IPS-18c (cell line): ENCODE results near the gene TAB2.

Experiments used
- H3K4me3 ChIP-seq: 2 replicates; pipeline ENCODE4 v1.7.0; 2013; ENCODE audit warnings: low read depth, mild to moderate bottlenecking, low read length, moderate library complexity; ENCODE audit not compliant: insufficient read depth
- H3K9me3 ChIP-seq: one replicate; pipeline ENCODE4 v1.6.1; 2013; ENCODE audit warnings: mild to moderate bottlenecking, low read length, moderate library complexity; ENCODE audit not compliant: control insufficient read depth, insufficient read depth

The TAB2 gene

DNA sequence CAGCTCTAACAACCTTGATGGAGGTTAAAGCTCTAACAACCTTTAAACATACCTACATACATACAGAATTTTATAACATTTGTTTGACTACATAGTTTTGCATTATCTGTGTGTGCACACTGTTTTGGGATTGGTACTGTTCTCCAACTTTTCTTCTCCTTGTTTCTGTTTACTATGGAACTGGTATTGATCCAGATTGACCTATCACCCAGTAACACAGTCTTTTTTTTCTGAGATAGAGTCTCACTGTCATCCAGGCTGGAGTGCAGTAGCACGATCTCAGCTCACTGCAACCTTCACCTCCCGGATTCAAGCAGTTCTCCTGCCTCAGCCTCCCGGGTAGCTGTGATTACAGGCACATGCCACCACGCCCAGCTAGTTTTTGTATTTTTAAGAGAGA, 65.9 kb downstream of the TAB2 start:
- Histone ChIP-seq H3K4me3 (no peak overlapping the region), H3K9me3 (no peaks in the 10 kb centered on the region)

DNA sequence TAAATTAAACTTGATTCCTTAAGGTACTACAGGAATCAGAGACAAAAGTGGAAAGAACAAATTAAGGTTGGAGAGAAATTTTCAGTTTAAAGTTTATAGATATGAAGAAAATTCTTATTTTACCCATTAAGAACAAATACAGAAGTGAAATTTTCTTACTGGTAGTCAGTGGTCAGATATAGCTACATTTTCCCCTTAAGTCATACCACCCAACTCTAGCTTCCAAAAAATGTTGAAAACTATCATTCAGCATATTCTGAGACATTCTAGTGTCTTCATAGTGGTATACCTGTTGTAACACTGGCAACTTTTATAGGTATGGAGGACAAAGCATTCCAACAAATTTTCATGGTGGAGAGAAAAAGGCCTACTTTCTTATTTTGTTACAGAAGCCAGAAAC, 67.0 kb downstream of the TAB2 start:
- Histone ChIP-seq H3K9me3 (no peaks in the 10 kb centered on the region), H3K4me3 (no peak overlapping the region)

DNA sequence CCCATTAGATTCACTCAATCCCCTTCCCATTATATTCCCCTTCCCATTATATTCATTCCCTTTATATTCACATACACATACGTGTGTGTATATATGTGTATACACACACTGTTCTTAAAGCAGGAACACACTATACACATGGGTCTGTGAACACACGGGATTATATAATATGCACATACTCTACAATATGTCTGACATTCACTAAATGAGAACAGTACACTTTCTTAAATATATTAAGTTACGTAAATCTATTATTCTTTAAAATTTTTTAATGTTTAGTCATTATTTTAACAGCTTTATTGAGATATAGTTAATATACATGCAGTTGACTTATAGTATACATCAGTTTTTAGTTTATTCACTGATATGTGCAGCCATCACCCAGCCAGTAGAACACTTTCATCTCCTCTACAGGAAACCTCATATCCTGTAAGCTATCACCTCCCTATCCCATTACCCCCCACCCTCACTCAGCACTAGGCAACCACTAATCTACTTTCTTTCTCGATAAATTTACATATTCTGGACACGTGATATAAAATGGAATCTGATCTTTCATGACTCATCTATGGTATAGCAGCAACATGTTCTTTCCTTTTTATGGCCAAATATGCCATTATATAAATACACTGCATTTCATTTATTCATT, 68.6 kb downstream of the TAB2 start:
- Histone ChIP-seq H3K4me3 (no peak overlapping the region), H3K9me3 (no peaks in the 10 kb centered on the region)

GRCh38 chr6:149387779-149388512, 70.4 kb downstream of the TAB2 start:
- H3K4me3 ChIP-seq, result no peak overlapping the region
- H3K9me3 ChIP-seq, result no peaks in the 10 kb centered on the region

GRCh38 chr6:149389509-149390297, 72.2 kb downstream of the TAB2 start:
- H3K9me3 ChIP-seq, result no peaks in the 10 kb centered on the region
- H3K4me3 ChIP-seq, result no peak overlapping the region

GRCh38 chr6:149392093-149392492, 74.6 kb downstream of the TAB2 start:
- Histone ChIP-seq H3K4me3 (no peak overlapping the region), H3K9me3 (no peaks in the 10 kb centered on the region)

GRCh38 chr6:149392535-149392934, 75.0 kb downstream of the TAB2 start:
- no peaks in the 10 kb centered on the region for H3K9me3 ChIP-seq
- H3K4me3 ChIP-seq, result no peak overlapping the region

GRCh38 chr6:149393002-149393679, 75.6 kb downstream of the TAB2 start:
- no peaks in the 10 kb centered on the region for H3K9me3 ChIP-seq
- H3K4me3 ChIP-seq, result no peak overlapping the region

GRCh38 chr6:149395185-149395584, 77.7 kb downstream of the TAB2 start:
- no peaks in the 10 kb centered on the region for H3K9me3 ChIP-seq
- no peak overlapping the region for H3K4me3 ChIP-seq

DNA sequence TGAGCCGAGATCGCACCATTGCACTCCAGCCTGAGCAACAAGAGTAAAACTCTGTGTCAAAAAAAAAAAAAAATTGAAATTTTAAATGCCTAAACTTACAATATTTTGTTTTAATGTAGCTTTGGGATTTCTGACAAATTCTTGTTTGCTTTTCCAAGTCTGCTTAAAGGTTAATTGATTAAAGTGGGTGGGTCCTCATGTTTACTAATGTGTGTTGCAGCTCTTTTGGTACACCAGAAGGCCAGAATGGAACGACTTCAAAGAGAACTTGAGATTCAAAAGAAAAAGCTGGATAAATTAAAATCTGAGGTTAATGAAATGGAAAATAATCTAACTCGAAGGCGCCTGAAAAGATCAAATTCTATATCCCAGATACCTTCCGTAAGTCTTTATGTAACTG, 79.9 kb downstream of the TAB2 start:
- Histone ChIP-seq H3K4me3 (no peak overlapping the region), H3K9me3 (no peaks in the 10 kb centered on the region)

GRCh38 chr6:149400050-149400449, 82.5 kb downstream of the TAB2 start, which contains the start of gene SUMO4:
Gene SUMO4 (plus strand): TSS chr6:149400262. CDS start chr6:149400392, 130 bp downstream.
- Histone ChIP-seq H3K9me3 (no peaks in the 10 kb centered on the region), H3K4me3 (no peak within 1 kb of the TSS)

GRCh38 chr6:149403534-149403933, 86.0 kb downstream of the TAB2 start:
- Histone ChIP-seq H3K9me3 (no peaks in the 10 kb centered on the region), H3K4me3 (no peak overlapping the region)

GRCh38 chr6:149405823-149406765, 88.6 kb downstream of the TAB2 start:
- Histone ChIP-seq H3K9me3 (no peaks in the 10 kb centered on the region), H3K4me3 (no peak overlapping the region)

DNA sequence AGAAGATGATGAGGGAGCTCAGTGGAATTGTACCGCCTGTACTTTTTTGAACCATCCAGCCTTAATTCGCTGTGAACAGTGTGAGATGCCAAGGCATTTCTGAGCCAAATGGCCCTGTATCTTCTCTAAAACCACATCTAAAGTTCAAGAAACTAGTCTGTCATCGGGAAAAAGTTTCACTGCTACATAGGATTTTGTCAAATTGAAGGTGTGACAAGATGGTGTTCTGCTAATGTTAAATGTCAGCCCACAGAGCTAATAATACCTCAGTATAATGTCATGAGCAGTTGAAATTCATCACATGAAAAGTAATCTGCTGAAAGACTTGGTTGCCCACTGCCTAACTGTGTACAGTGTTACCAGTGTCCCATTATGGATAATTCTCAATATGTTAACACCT, 92.1 kb downstream of the TAB2 start:
- no peaks in the 10 kb centered on the region for H3K9me3 ChIP-seq

GRCh38 chr6:149410557-149410956, 93.0 kb downstream of the TAB2 start:
- Histone ChIP-seq H3K9me3 (no peaks in the 10 kb centered on the region), H3K4me3 (no peak overlapping the region)

More for the DNA sequence above, 92.1 kb downstream of the TAB2 start:
- H3K4me3 ChIP-seq, result no peak overlapping the region

DNA sequence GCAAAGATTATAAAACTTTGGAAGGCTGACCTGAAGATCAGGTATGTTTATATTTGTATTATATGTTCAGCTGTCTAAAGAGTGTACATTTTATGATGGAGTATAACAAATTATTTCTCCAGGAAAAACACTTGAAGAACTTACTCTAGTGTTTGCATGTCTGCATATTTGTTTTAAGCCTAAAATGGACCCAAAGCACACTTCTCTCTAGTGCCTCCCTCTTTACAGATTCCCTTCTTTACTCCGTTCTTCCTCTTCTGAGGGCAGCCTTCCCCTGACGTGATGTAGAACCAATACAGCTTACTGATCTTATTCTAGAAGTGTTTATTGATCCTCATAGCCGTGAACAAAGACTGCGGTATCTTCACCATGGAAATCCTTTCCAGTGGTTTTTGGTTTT, 96.5 kb downstream of the TAB2 start:
- no peaks in the 10 kb centered on the region for H3K9me3 ChIP-seq
- no peak overlapping the region for H3K4me3 ChIP-seq
